Peyer's patch (tissue), 4 donors: Measurements from ENCODE around the gene WIPF3. TPM values are rescaled to one million over a fixed set of nuclear protein-coding genes. Genes with fewer than 3 reads are reported as not detected.

Source experiments
- DNase-seq, 3 donors: peaks; one replicate each; pipeline ENCODE4 v3.0.0-alpha.2; 2017 to 2019
- H3K27ac ChIP-seq, 4 donors: fragments of 200-600 bp; sonication (generic); one replicate each; pipeline ENCODE4 v1.5.1; 2016 to 2019
- H3K27me3 ChIP-seq, 2 donors: fragments of 200-600 bp; sonication (generic); one replicate each; pipeline ENCODE4 v1.5.1; 2019
- H3K36me3 ChIP-seq, 3 donors: fragments of 200-600 bp; sonication (generic); one replicate each; pipeline ENCODE4 v1.5.1; 2016 to 2019
- H3K4me1 ChIP-seq, 4 donors: fragments of 200-600 bp; sonication (generic); one replicate each; pipeline ENCODE4 v1.5.1; 2016 to 2019
- H3K4me3 ChIP-seq, 4 donors: fragments of 200-600 bp; sonication (generic); 1 replicate in 3 of 4; 2 replicates in 1 of 4; pipeline ENCODE4 v1.5.1; 2016 to 2019; ENCODE audit warnings: mild to moderate bottlenecking in 1 of 4
- H3K9me3 ChIP-seq, 4 donors: fragments of 200-600 bp; sonication (generic); one replicate each; pipeline ENCODE4 v1.5.1; 2016 to 2019; ENCODE audit warnings: mild to moderate bottlenecking in 1 of 4
- POLR2A ChIP-seq, 2 donors: fragments of 450-650 bp; IDR thresholded peaks; one replicate each; pipeline ENCODE4 v1.5.1; 2017; ENCODE audit warnings: antibody characterized with exemption in 2 of 2, mild to moderate bottlenecking in 2 of 2, moderate library complexity in 2 of 2
- total RNA-seq, 4 donors: library from RNA; depleted of rRNA; stranded (reverse); fragments of >200 nt; gene quantifications; one replicate each; pipeline ENCODE4 v1.1.0, GENCODE V29; 2016
- TF ChIP-seq, protein P1 (sequence below), 6 experiments: fragments of 450-650 bp in 4 of 6; fragments of 200-600 bp in 2 of 6; sonication (generic) in 1 of 6; IDR thresholded peaks; one replicate each; pipeline ENCODE4 v1.5.1; 2017 to 2019; ENCODE audit warnings: antibody characterized with exemption in 6 of 6, mild to moderate bottlenecking in 3 of 6, moderate library complexity in 1 of 6

WIPF3 gene
- total RNA-seq, 4 donors from 2014 or later = 0.66 to 2.5 (median 0.83) TPM; not detected in 1

DNA sequence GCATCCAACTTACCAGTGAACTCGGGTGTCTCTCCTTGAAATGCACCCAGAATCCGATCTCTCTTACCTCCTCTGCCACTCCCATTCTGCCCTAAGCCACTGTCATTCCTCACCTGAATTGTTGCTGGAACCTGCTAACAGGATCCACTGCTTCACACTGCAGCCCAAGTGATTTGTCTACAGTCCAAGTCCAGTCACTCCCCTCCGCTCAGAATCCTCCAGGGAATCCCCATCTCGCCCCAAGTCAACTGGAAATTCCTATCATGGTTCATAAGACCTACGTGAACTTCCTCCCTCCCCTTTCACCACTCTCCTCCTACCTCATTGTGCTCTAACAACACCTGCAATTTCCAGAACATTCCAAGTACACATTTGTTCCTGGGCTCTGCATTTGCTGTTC lies 92.0 kb downstream of the WIPF3 start:
- H3K27ac ChIP-seq = no peak overlapping the region
- TF ChIP-seq, protein P1, sequence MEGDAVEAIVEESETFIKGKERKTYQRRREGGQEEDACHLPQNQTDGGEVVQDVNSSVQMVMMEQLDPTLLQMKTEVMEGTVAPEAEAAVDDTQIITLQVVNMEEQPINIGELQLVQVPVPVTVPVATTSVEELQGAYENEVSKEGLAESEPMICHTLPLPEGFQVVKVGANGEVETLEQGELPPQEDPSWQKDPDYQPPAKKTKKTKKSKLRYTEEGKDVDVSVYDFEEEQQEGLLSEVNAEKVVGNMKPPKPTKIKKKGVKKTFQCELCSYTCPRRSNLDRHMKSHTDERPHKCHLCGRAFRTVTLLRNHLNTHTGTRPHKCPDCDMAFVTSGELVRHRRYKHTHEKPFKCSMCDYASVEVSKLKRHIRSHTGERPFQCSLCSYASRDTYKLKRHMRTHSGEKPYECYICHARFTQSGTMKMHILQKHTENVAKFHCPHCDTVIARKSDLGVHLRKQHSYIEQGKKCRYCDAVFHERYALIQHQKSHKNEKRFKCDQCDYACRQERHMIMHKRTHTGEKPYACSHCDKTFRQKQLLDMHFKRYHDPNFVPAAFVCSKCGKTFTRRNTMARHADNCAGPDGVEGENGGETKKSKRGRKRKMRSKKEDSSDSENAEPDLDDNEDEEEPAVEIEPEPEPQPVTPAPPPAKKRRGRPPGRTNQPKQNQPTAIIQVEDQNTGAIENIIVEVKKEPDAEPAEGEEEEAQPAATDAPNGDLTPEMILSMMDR (IDR thresholded peaks at IDR 0.05) = no peak
- TF ChIP-seq POLR2A (IDR thresholded peaks at IDR 0.05) = no peak
- H3K9me3 ChIP-seq = no peaks in the 10 kb centered on the region
- no peaks in the 10 kb centered on the region for H3K36me3 ChIP-seq
- H3K27me3 ChIP-seq = no peaks in the 10 kb centered on the region
- no peak for DNase-seq
- no peak overlapping the region for H3K4me3 ChIP-seq
- no peaks in the 10 kb centered on the region for H3K4me1 ChIP-seq

DNA sequence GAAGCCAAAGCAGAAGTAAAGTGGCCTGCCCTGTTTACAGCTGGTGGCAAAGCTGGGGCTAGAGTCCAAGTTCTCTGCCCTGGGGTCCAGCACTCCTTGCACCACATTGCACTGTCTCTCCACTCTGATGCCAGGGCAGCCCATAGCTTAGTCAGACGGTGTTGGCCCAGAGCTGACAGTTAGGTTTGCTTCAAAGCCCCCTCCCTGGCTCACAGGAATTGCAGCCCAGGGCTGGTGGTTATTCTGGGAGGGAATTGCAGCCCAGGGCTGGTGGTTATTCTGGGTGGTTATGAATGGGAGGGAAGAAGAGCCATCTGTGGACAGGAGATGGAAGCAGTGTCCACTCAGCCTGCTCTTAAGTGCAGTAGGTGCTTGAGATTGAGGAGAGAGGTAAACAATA lies 94.4 kb downstream of the WIPF3 start:
- Histone ChIP-seq H3K9me3 (peaks cover 0 to 2% (median 0%) of the 10 kb centered on the region in 4 donors), H3K4me3 (no peak overlapping the region), H3K27ac (no peak overlapping the region), H3K36me3 (no peaks in the 10 kb centered on the region), H3K27me3 (no peaks in the 10 kb centered on the region), H3K4me1 (no peaks in the 10 kb centered on the region)
- DNase-seq = no peak
- TF ChIP-seq, protein P1 (IDR thresholded peaks at IDR 0.05) = no peak
- TF ChIP-seq POLR2A (IDR thresholded peaks at IDR 0.05) = no peak

DNA sequence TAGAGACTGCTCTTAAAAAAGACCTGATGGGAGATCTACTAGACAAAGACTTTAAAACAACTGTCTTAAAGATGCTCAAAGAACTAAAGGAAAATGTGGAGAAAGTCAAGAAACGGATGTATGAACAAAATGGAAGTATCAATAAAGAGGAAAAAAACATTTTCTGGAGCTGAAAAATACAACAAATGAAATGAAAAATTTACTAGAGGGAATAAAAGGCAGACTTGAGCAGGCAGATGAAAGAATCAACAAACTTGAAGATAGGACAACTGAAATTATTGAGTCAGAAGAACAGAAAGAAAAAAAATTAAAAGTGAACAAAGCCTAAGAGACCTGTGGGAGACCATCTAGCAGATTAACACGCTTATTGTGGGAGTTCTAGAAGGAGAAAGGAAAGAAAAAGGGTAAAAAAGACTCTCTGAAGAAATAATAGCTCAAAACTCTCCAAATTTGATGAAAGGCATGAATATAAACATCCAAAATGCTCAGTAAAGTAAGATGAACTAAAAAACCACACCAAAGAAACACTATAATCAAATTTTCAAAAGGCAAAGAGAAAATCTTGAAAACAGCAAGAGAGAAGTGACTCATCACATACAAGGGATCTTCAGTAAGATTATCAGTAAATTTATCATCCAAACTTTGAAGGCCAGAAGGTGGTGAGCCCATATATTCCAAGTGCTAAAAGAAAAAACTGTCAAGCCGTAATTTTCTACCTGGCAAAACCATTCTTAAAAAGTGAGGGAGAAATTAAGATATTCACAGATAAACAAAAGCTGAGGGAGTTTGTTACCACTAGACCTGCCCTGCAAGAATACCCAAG lies 100.1 kb downstream of the WIPF3 start:
- DNase-seq = no peak
- Histone ChIP-seq H3K4me1 (no peaks in the 10 kb centered on the region), H3K27ac (no peak overlapping the region), H3K9me3 (peaks cover 0 to 14% (median 0%) of the 10 kb centered on the region in 4 donors), H3K4me3 (no peak overlapping the region), H3K36me3 (no peaks in the 10 kb centered on the region), H3K27me3 (no peaks in the 10 kb centered on the region)
- TF ChIP-seq POLR2A (IDR thresholded peaks at IDR 0.05) = no peak
- TF ChIP-seq, protein P1 (IDR thresholded peaks at IDR 0.05) = no peak

DNA sequence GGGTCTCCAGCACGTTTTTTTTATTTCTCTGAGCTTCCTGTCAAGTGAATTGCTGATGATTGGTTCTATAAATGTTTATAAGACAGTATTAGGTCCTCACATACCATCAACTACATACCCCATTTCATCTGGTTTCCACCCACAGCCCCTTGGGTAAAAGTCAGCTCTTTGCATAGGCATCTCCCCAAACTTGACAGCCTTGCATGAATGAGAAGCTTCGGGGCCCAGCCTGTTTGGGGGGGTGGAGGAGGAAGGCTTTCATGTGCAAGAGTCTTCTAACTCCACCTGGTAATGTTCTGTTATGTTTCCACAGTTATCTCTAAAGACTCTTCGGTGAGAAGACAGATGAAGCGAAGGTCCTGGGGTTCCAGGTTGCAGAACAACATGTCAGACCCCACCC lies 107.9 kb downstream of the WIPF3 start:
- Histone ChIP-seq H3K9me3 (no peaks in the 10 kb centered on the region), H3K4me3 (no peak overlapping the region), H3K36me3 (no peaks in the 10 kb centered on the region), H3K4me1 (no peaks in the 10 kb centered on the region), H3K27me3 (no peaks in the 10 kb centered on the region), H3K27ac (no peak overlapping the region)
- no peak for DNase-seq
- TF ChIP-seq, protein P1 (IDR thresholded peaks at IDR 0.05) = no peak
- TF ChIP-seq POLR2A (IDR thresholded peaks at IDR 0.05) = no peak

DNA sequence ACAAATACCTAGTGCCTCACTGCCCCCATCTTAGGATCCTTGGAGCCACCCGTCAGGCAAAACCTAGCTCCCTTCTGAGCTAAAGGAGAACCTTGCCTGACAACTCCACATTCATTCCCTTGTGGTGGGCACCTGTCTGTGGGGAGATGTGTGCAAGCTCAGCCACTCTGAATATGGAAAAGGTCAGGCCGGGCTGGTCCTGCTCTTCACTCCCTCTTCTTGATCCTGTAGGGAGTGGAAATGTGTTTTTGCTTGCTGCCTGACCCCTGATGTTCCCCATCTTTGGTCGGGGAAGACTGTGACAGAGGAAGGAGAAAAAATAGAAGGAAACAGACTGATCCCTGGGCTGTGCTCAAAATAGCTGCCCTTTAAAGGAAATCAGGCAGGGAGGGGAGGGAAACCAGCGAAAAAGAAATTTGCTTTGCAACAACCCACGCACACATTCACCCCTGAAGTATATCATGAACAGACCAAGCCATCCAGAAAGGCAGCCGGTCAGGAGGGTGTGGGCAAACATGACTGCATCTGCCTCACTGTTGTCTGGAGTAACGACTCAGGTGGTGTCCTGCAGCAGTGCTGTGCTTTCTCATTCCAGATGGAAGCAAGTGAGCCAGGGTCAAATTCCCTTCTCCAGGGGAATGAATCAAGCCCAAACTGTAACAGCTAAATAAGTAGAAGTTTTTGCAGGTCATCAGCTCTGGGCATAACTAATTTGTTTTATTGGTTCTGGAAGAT lies 109.3 kb downstream of the WIPF3 start:
- no peak for DNase-seq
- Histone ChIP-seq H3K27ac (no peak overlapping the region), H3K36me3 (no peaks in the 10 kb centered on the region), H3K27me3 (no peaks in the 10 kb centered on the region), H3K4me1 (no peaks in the 10 kb centered on the region), H3K4me3 (no peak overlapping the region), H3K9me3 (no peaks in the 10 kb centered on the region)
- TF ChIP-seq POLR2A (IDR thresholded peaks at IDR 0.05) = no peak
- TF ChIP-seq, protein P1 (IDR thresholded peaks at IDR 0.05) = no peak
